Activated T-cell treated with anti-CD3 and anti-CD28 coated beads for 4 hours (primary cell): Measurements from ENCODE around the gene CA11.
"Not testable (repeated sequence)": the region's sequence is repeated elsewhere in the genome, so short reads cannot be mapped to it uniquely, and the experiment has no call there.

Source experiments
- DNase-seq: peaks from one replicate; pipeline ENCODE4 v3.0.0-alpha.2; 2020

The CA11 gene

DNA sequence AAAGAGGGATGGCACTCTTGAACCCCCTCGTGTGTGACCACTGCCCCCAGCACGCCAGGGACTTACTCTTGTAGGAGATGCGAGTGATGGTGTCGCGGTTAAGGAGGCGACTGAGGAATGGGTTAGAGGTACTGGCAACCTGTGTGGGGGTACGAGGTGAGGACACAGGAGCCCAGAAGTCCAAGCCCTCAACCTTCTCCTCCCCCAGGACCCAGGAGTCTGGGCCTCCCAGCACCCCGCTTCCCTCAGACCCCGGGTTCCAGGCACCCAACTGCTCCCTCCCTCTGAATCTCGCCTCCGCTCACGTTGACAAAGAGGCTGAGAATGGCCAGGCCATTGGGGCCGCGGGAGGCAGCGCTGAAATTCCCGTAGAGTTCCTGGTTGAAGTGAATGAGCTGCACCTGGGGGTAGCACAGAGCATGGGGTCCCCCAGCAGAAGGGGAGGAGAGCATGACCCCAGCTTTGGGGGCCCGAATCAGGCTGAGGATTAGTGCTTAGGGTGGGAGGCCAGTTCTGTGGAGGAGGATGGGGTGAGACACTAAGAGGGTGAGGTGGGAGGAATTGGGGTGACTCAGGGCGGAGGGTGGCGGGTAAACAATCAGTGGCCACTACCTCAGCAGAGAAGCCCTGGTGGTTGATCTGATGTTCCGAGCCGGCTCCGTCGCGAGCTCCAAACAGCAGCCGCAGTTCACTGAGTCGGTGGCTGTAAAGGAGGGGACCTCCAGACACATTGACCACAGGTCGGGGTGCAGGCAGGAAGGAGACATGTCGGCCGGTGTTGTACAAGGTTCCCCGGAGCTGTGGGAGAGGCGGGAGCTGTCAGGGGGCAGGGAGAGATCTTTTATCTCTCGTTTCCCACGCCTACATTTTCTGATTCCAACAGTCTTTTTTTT lies 6.3 kb downstream of the CA11 start:
- no peak for DNase-seq

DNA sequence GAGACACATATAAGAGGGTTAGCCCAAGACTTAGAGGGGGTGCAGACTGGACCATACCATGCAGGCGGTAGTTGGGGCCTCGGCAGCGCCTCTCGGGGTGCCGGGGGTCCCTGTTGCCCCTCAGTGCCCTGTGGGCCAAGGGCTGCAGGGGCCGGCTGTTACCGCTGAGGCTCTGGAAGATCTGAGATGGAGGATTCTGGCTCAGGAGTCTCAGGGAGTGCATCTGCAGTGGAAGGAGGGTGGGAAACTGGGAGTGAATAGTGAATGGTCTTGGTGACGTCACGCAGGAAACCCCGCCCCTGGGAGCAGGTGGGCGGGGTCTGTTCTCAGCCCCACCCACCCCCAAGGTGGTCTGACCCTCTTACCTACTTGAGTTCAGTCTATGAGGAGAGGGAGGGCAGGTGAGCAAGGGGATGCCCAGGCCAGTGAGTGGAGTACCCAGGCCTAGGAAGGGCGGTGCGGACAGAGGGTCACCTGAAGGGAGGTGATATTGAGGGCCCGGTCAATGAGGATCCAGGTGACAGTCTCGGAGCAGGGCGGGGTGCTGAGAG lies 7.1 kb downstream of the CA11 start:
- no peak for DNase-seq

DNA sequence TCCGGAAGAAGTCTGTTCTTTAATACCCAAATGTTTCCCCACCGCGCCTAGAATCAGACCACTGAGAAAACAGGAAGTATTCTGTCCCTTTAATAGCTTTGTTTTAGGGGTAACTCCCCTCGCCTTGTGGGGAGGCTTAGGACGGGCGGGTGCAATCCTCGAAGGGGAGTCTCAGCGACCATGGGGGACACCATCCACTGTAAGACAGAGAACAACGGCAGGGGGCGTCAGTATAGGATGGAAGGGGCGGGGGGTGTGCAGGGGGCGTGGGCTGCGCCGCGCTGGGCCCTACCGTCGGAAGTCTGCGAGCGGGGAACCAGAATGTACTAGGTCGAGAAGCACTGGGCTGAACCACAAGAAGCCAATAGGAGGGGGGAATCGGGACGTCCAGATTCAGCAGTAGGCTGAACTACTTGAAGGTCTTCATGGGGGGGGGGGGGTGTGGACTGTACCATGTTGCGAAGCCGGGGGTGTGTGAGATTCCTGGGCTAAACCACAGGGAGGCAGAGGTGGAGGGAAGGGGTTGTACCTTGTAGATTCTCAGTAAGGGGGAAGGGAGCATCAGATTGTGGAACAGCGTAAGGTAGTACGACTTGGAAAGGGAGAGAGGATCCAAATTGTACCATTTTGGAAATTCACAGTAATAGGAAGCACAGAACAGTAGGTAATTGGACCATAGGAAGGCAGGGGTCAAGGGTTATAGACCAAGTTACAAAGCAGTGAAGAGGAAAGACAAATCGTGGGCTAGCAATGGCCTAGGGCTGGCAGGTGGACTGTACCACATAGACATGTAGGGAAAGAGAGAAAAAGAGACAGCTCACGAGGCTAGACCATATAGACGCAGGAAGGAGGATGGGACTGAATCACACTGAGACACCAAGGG lies 7.8 kb downstream of the CA11 start:
- peak; percentile 69 for DNase-seq

DNA sequence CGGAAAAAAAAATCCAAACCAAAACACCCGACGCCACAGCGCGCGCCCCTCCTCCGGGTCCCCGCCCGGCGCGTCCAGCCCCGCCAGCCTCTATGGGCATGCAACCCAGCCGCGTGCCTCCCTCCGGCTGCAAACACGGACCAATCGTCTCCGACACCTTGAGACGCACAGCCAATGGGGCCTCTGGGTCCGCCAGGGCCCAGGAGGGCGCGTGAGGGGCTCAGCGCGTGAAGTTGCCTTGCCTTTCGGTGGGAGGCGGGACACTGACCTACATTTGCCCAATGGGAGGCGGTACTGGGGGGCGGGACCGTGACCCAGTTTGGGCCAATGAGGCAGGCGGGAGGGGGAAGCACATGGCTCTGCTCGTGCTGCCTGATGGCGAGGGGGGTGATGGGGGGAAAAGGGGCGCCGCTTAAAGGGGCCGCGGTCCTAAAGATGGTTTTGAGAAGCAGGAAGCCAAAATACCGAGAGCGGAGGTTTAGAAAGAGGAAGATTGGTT lies 8.5 kb downstream of the CA11 start:
- DNase-seq, result peak; percentile 99

DNA sequence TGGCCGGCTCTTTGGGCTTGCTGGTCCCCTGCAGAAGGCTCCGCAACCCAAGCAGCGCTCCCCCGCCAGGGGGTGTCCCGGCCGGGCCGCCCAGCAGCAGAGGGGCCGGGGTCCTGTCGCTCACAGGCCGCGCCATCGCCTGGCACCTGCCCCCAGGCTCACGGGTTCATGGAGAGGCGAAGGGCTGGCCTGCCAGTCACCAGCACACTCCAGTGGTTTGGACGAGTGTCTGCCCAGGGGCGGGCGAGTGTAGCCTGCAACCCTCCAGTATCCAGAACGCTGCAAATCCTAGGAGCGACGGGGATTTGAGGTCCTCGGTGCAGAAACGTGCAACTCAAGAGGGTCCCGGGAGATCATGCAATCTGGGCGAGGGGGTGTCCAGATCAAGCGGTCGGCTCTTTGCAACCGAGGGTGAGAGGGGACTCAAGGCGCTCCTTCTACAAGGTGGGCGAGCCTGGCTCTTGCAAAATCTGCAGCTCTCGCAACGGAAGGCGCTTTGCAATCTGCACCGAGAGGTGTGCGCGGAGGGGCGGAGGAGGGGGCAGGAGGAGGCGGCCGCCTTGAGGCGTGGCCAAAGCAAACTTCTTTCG lies 9.0 kb downstream of the CA11 start, which contains the start of gene DBP:
TSS of gene DBP (minus strand) at position 521 of the 590 bp plus-strand sequence. CDS start at position 136, 385 bp downstream.
- no peak for DNase-seq

DNA sequence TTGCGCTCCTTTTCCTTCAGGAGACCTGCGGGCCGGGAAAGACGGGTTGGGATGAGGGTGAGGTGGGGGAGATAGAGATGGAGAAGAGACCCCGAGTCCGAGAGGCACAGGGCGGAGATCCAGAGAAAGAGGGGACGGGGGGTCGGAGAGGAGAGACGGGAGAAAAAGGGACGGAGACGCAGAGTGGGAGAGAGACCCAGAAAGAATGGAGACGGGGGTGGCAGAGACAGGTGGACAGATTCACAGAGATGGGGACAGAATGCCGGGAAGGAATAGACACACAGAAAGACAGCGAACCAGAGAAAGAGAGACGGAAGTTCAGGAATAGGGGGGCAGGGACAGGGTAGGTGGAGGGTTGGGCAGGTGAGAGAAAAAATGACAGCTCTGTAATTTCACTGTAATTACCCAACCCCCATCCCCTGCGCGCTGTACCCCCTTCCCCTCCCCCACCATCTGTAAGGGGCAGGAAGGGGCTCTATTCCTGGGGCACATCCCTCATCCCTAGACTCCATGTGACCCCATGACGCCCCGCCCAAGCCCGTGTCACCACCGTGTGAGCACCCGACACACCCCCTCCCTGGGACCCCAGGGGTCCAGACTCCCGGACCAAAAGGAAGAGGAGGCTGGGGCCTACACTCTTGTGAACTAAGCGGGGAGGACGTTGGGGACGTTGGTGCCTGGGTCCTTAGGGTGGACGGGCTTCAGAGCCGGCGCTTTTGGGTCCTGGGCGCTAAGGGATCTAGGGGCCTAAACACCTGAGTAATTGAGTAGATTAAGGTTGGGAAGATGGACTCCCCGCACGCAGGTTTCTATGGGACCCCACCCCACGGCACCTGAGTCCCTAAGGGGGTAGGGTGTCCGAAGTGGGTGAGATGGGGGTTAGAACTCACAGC lies 9.8 kb downstream of the CA11 start:
- no peak for DNase-seq

DNA sequence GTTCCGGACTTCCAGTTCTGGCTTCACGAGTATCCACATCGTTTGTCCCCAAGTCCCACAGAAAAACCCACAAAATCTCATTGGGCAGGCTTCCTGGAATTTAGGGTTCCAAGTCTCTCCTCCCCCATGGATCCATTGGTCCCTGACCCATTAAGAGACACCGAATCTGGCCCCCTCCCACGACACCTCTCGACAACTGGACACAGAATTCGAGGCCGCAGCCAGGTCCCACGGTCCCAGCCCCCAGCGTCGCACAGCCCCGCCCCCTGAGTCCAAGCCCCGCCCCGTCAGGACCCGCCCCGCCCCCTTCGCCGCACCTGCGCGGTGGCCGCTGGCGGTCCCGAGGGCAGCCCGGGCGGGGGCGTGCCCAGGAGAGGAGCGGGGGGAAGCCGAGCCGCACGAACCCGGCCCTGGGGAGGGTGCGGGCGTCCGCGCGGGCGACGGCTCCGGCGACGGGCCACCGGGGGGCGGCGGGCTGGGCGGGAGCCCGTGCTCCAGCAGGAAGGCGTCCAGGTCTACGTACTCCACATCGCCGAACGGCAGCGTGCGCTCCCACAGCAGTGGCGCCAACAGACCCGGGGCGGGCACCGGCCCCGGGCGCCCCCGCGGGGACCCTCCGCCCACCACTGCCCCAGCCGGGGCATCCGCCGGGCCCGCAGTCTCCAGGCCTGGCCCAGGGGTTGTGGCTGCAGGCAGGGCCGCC lies 10.6 kb downstream of the CA11 start:
- DNase-seq, result peak; percentile 66

DNA sequence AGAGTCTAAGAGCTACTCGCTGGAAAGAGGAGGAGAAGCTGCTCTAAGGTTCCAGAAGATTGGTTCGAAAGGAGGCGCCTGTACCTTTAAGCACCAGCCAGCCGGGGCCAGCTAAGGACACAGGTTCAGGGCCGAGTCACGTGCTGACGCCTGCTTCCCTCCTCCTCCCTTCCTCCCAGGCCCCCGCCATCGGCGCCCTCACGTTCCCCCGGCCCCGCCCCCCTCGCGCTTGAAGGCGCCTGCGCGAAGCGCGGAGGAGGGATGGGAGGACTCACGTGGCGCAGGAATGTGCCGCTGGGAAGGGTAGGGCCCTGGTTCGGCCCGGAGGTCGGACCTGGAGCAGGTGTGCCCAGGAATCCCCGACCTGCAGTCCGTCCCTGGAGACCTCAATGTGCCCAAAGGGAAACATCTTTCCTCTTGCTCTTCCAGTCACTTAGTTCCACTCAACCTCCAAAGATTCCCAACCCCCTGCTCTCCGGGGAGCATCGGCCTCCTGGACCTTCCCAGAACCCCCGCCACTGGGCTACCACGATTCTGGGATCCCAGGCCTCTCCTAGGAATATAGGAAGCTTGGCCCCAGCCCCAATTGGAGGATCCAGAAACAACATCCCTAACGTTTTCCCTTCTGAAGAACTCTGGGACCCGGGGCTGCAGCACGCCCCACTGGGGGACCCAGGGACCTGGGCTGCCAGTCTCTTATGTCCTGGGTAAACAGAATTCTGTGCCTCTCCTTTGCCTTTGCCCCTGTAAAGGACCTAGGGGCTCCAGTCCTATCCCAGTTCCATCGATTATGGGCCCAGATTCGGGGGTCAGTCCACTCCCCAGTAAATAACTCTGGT lies 11.3 kb downstream of the CA11 start:
- DNase-seq, result peak; percentile 88

DNA sequence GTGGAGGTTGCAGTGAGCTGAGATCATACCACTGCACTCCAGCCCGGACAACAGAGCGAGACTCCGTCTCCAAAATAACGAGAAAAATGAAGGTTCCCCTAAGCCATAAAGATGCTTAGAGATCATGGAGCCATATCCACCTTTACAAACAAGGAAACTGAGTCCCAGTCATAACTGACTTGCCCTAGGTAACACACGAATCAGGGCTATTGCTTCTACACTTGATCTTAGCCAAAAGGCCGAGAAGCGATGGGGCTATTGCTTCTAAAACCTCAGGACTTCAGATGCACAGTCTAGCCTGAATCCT lies 12.0 kb downstream of the CA11 start:
- no peak for DNase-seq

DNA sequence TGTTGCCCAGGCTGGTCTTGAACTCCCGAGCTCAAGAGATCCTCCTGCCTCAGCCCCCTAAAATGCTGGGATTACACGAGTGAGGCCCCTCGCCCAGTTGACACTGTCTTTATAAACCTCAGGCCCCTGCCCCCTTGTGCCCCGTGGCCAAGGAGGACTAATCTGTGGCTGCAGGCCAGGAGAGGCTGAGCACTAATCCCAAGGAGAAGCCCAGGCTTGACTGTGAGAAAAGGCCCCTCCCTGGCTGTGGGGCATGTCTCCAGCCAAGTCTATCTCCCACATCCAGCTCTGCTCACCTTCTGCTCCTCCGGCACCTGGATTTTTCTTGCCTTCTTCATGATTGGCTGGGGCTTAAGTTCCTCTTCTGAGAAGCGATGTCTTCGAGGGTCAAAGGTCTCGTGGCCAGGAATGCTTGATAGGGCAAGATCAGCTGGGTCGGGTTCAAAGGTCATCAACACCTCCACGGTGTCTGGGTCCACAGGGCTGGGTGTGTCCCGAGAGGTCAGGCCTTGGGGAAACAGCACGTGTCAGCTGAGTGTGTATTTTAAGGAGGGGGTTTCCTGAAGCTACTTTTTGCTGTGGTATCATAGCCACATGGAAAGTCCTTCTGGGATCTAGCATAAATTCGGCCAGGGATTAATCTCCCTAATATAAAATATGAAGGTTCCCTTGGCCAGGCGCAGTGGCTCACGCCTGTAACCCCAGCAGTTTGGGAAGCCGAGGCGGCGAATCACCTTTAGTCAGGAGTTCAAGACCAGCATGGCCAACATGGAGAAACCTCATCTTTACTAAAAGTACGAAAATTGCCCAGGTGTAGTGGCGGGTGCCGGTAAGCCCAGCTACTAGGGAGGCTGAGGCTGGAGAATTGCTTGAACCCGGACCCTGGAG lies 12.6 kb downstream of the CA11 start:
- no peak for DNase-seq

DNA sequence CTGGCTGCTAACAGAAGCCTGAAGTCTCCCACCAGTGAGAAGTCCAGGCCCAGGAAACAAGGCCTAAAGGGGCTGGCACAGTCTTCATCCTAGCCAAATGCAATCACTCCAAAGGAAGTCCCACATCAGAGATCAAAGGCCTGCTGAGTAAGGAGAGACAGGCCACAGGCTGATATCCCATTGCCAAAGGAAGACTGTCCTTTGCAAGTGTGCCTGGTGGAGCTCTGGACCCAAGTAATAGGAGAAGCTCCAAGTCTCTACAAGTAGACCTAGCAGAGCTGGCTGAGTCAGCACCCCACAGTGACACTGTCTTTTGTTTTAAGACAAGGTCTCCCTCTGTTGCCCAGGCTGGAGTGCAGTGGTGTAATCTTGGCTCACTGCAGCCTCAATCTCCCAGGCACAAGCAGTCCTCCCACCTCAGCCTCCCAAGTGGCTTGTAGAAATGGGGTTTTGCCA lies 13.3 kb downstream of the CA11 start:
- DNase-seq, result no peak

DNA sequence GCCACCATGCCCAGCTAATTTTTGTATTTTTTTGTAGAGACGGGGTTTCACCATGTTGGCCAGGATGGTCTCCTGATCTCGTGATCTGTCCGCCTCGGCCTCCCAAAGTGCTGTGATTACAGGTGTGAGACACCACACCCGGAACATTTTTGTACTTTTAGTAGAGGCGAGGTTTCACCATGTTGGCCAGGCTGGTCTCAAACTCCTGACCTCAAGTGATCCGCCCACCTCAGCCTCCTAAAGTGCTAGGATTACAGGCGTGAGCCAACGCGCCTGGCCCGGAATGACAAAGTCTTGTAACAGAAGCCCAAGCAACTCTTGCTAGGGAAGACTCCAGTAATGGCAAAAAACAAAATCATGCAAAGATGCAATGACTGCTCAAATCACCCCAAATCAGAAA lies 13.7 kb downstream of the CA11 start:
- DNase-seq, result not testable (repeated sequence)

DNA sequence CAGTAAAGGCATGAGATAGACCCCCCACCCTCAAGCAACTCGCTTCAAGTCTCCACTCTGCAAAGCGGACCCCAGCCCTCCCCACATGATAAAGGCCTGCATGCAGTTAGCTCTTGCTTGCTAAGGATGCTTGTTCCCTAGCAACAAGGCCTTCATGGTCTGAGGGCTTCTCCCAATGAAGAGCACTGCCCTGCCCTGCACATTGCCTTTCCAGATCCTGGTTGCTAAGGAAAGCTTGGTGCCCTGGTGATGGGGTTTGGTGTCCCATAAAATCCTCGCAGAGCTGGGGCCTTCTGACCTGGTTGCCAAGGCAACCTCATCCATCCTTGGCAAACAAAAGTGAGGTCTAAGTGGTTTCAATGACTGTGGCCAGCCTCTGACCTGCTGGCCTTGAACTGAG lies 14.8 kb downstream of the CA11 start:
- no peak for DNase-seq

DNA sequence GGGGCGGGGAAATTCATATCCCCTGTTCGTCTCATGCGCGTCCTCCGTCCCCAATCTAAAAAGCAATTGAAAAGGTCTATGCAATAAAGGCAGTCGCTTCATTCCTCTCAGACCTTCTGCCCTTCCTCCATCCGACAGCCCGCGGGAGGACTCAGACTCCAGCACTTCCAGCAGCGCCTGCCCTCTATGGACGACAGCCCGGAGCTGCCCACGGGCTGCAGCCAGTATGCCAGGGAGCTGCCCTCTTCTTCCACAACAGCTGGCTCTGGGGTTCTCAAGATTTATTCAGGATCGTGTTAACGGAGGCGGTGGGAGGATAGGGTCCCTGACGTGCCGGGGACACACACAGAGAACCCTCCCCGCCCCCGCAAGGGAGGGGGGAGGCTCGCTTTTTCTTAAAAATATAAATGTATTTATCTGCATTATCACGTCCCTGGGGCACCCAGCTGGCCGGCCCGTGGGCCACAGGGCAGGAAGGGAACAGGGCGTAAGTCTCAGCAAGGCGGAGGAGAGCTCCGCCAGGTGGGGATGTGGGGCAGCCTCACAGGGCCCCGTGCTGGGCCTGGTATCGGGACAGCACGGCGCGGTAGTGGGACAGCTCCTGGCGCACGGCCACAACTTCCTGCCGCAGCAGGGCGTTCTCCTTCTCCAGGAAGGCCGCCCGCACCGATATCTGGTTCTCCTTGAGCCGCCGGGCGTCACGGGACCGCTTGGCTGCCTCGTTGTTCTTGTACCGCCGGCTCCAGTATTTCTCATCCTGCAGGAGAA lies 15.5 kb downstream of the CA11 start:
- no peak for DNase-seq

DNA sequence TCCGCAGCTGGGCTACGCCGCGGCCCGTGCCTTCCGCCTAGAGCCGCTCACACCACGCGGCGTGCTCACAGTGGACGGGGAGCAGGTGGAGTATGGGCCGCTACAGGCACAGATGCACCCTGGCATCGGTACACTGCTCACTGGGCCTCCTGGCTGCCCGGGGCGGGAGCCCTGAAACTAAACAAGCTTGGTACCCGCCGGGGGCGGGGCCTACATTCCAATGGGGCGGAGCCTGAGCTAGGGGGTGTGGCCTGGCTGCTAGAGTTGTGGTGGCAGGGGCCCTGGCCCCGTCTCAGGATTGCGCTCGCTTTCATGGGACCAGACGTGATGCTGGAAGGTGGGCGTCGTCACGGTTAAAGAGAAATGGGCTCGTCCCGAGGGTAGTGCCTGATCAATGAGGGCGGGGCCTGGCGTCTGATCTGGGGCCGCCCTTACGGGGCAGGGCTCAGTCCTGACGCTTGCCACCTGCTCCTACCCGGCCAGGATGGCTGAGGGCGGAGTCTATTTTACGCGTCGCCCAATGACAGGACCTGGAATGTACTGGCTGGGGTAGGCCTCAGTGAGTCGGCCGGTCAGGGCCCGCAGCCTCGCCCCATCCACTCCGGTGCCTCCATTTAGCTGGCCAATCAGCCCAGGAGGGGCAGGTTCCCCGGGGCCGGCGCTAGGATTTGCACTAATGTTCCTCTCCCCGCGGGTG lies 16.2 kb downstream of the CA11 start:
- no peak for DNase-seq

DNA sequence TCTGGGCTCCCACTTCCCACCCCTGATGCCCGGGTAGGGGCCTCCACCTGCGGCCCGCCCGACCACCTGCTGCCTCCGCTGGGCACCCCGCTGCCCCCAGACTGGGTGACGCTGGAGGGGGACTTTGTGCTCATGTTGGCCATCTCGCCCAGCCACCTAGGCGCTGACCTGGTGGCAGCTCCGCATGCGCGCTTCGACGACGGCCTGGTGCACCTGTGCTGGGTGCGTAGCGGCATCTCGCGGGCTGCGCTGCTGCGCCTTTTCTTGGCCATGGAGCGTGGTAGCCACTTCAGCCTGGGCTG lies 16.7 kb downstream of the CA11 start:
- DNase-seq, result no peak

DNA sequence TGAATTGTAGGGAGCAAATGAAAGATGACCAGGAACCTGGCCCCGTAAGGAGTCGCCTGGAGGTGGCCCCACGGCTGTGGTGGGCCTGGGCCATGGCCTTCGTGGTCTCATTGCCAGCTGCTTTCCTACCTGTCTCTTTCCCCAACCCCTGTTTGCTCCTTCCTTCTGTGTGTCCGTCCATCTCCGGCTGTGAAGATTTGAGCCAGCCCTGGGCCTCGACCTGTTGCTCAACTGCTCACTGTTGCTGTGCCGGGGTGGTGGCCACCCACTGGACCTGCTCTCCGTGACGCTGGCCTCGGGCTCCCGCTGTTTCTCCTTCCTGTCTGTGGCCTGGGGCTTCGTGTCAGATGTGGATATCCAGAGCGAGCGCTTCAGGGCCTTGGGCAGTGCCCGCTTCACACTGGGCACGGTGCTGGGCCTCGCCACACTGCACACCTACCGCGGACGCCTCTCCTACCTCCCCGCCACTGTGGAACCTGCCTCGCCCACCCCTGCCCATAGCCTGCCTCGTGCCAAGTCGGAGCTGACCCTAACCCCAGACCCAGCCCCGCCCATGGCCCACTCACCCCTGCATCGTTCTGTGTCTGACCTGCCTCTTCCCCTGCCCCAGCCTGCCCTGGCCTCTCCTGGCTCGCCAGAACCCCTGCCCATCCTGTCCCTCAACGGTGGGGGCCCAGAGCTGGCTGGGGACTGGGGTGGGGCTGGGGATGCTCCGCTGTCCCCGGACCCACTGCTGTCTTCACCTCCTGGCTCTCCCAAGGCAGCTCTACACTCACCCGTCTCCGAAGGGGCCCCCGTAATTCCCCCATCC lies 17.3 kb downstream of the CA11 start:
- no peak for DNase-seq
